ENCODE results near the gene MYDGF.
A peak's percentile ranks its signal among the peaks of the same experiment; 100 is the strongest.
"Not testable (repeated sequence)": the region's sequence is repeated elsewhere in the genome, so short reads cannot be mapped to it uniquely, and the experiment has no call there.

The MYDGF gene

DNA sequence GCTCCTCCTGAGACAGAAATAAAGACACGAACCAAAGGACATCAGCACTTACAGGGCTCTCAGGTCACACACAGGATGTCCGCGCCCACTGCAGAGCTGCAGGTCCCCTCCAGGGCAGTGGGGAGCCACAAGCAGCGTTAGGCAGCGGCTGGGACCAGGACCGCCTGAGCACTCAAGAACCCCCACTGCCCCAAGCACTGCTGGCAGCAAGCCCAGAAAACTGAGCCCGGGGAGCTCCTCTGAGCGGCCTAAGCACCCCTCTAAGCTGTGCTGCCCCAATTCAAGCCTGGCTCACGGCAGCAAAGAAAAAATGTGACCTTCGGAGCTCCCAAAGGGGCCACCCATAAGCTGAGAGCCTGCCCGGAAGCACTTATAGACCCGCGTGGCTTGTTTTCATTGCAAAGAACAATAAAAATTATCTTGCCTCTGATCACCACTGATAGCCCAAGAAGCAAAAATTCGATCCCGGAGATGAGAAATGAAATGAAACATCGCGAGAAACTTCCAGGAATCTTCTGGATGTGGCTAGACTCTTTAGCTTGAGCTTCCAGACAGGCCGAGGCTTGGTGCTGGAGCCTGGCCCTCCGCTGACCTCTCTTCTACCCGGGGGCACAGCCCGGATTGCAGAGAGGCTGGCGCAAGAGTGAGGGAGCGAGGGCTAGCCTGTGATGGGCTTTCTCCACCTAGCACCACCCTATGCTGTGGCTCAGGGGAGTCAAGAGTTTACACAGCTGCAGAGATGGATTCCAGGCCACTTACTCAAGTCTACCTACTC lies 47.2 kb upstream of the MYDGF start:
- Histone ChIP-seq H3K79me1 (replicated peaks; ENCODE audit: low read length, poor library complexity, severe bottlenecking) (peaks cover 9% of the 10 kb centered on the region), H3K27me3 (ENCODE audit: control insufficient read depth in 1 of 2, insufficient read depth in 1 of 2, low read length in 2 of 2) (no peaks in the 10 kb centered on the region), H3K4me2 (ENCODE audit: low read length, poor library complexity, severe bottlenecking) (peak overlapping the region; percentile 5), H2AK5ac (ENCODE audit: low read length, severe bottlenecking) (peak overlapping the region; percentile 66), H2BK120ac (ENCODE audit: low read depth, low read length) (no peak overlapping the region), H2AFZ (ENCODE audit: low read depth, low read length) (no peak overlapping the region), H3K18ac (ENCODE audit: low read depth in 1 of 2, low read length in 2 of 2) (no peak overlapping the region), H4K91ac (ENCODE audit: low read length) (no peak overlapping the region), H3K4me3 (ENCODE audit: insufficient read depth in 1 of 2, low read depth in 1 of 2, low read length in 2 of 2) (no peak overlapping the region), H2BK12ac (ENCODE audit: low read length in 2 of 2) (no peak overlapping the region), H3K36me3 (ENCODE audit: control insufficient read depth in 1 of 2, insufficient read depth in 2 of 2, low read depth in 1 of 2, low read length in 2 of 2) (peaks cover 72 to 78% of the 10 kb centered on the region in 2 experiments), H4K8ac (ENCODE audit: low read length) (no peak overlapping the region), H2BK15ac (ENCODE audit: low read depth, poor library complexity, severe bottlenecking) (no peak overlapping the region), H3K23ac (ENCODE audit: low read length in 2 of 2) (no peak overlapping the region), H2BK5ac (ENCODE audit: low read depth, low read length, poor library complexity, severe bottlenecking) (peak overlapping the region; percentile 87), H3K4ac (ENCODE audit: low read depth in 1 of 2, low read length in 2 of 2) (no peak overlapping the region), H3K9ac (ENCODE audit: low read length) (peak overlapping the region; percentile 8), H3K14ac (ENCODE audit: low read length in 2 of 2) (no peak overlapping the region), H3K9me3 (ENCODE audit: control insufficient read depth, low read length) (no peaks in the 10 kb centered on the region), H3K27ac (ENCODE audit: low read length, poor library complexity, severe bottlenecking) (peak overlapping the region; percentile 95), H3K4me1 (ENCODE audit: control insufficient read depth, insufficient read depth, low read depth, low read length) (peaks cover 74% of the 10 kb centered on the region)
- WGBS = 91% methylated on average over 23 of the region's 23 CpGs
- DNase-seq = no peak

DNA sequence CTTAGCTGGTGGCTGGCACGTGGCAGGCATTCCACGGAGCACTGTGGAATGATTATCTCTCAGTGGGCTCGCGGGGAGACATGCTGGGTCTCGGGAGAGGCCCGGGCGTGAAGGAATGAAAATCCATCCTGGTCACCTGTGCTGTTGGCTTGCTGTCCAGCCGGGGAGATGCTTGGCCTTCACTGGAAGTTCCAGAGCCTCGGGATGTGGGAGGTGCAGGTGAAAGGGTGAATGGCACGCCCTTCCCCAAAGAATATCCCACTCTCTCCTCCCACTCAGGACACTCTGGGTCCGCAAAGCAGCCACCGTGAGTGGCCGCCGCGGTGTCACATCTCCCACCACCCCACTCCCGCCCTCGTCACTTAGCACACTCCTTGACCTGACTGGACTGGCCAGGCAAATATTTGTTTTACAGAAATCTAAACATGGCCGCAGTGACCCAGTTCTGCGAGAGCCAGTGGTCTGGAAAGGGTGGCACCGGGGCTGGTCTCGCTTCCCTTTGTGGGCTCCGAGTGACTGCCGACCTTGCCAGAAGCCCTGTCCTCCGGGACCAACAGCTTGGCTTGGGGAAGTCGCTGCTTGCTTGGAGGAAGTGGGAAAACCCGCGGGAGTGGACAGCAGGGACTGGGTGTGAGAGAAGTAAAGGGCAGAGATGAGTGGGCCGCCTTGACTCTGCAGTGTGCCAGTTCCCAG lies 45.5 kb upstream of the MYDGF start:
- Histone ChIP-seq H3K23ac (ENCODE audit: low read length in 2 of 2) (no peak overlapping the region), H3K27me3 (ENCODE audit: control insufficient read depth in 1 of 2, insufficient read depth in 1 of 2, low read length in 2 of 2) (no peaks in the 10 kb centered on the region), H4K91ac (ENCODE audit: low read length) (no peak overlapping the region), H2AK5ac (ENCODE audit: low read length, severe bottlenecking) (peak overlapping the region; percentile 59), H3K9ac (ENCODE audit: low read length) (no peak overlapping the region), H3K4ac (ENCODE audit: low read depth in 1 of 2, low read length in 2 of 2) (no peak overlapping the region), H2BK120ac (ENCODE audit: low read depth, low read length) (no peak overlapping the region), H3K9me3 (ENCODE audit: control insufficient read depth, low read length) (no peaks in the 10 kb centered on the region), H3K4me1 (ENCODE audit: control insufficient read depth, insufficient read depth, low read depth, low read length) (peaks cover 67% of the 10 kb centered on the region), H2BK12ac (ENCODE audit: low read length in 2 of 2) (no peak overlapping the region), H3K4me2 (ENCODE audit: low read length, poor library complexity, severe bottlenecking) (no peak overlapping the region), H3K4me3 (ENCODE audit: insufficient read depth in 1 of 2, low read depth in 1 of 2, low read length in 2 of 2) (no peak overlapping the region), H2BK15ac (ENCODE audit: low read depth, poor library complexity, severe bottlenecking) (no peak overlapping the region), H3K14ac (ENCODE audit: low read length in 2 of 2) (no peak overlapping the region), H3K79me1 (replicated peaks; ENCODE audit: low read length, poor library complexity, severe bottlenecking) (peaks cover 17% of the 10 kb centered on the region), H3K27ac (ENCODE audit: low read length, poor library complexity, severe bottlenecking) (peak overlapping the region; percentile 76), H2AFZ (ENCODE audit: low read depth, low read length) (no peak overlapping the region), H3K36me3 (ENCODE audit: control insufficient read depth in 1 of 2, insufficient read depth in 2 of 2, low read depth in 1 of 2, low read length in 2 of 2) (peaks cover 78 to 85% of the 10 kb centered on the region in 2 experiments), H2BK5ac (ENCODE audit: low read depth, low read length, poor library complexity, severe bottlenecking) (no peak overlapping the region), H3K18ac (ENCODE audit: low read depth in 1 of 2, low read length in 2 of 2) (no peak overlapping the region), H4K8ac (ENCODE audit: low read length) (no peak overlapping the region)
- DNase-seq = no peak
- 96% methylated on average over 28 of the region's 28 CpGs for WGBS

DNA sequence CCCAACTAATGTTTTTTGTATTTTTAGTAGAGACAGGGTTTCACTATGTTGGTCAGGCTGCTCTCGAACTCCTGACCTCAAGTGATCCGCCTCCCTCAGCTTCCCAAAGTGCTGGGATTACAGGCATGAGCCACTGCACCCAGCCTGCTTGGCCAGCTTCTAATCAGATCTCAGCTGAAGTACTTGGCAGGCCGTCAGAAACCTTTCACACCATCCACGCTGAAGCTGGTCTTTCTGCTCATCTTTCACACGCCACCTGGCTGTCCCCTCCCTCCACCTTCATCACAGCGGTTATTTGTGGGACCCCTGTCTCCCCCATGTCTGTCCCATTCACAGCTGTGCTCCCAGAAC lies 45.0 kb upstream of the MYDGF start:
- not testable (repeated sequence) for H3K14ac ChIP-seq (ENCODE audit: low read length in 2 of 2); H2BK15ac ChIP-seq (ENCODE audit: low read depth, poor library complexity, severe bottlenecking); H4K91ac ChIP-seq (ENCODE audit: low read length); H3K27me3 ChIP-seq (ENCODE audit: control insufficient read depth in 1 of 2, insufficient read depth in 1 of 2, low read length in 2 of 2); H3K18ac ChIP-seq (ENCODE audit: low read depth in 1 of 2, low read length in 2 of 2); H3K4ac ChIP-seq (ENCODE audit: low read depth in 1 of 2, low read length in 2 of 2); H3K27ac ChIP-seq (ENCODE audit: low read length, poor library complexity, severe bottlenecking); H2BK12ac ChIP-seq (ENCODE audit: low read length in 2 of 2); H3K9ac ChIP-seq (ENCODE audit: low read length); H3K4me2 ChIP-seq (ENCODE audit: low read length, poor library complexity, severe bottlenecking); H4K8ac ChIP-seq (ENCODE audit: low read length); H3K23ac ChIP-seq (ENCODE audit: low read length in 2 of 2); H3K4me3 ChIP-seq (ENCODE audit: insufficient read depth in 1 of 2, low read depth in 1 of 2, low read length in 2 of 2); H2BK120ac ChIP-seq (ENCODE audit: low read depth, low read length); DNase-seq; H2AFZ ChIP-seq (ENCODE audit: low read depth, low read length); H2BK5ac ChIP-seq (ENCODE audit: low read depth, low read length, poor library complexity, severe bottlenecking); H3K9me3 ChIP-seq (ENCODE audit: control insufficient read depth, low read length)
- Histone ChIP-seq H3K79me1 (replicated peaks; ENCODE audit: low read length, poor library complexity, severe bottlenecking) (peaks cover 17% of the 10 kb centered on the region), H3K36me3 (ENCODE audit: control insufficient read depth in 1 of 2, insufficient read depth in 2 of 2, low read depth in 1 of 2, low read length in 2 of 2) (peaks cover 78 to 87% of the 10 kb centered on the region in 2 experiments), H3K4me1 (ENCODE audit: control insufficient read depth, insufficient read depth, low read depth, low read length) (peaks cover 65% of the 10 kb centered on the region), H2AK5ac (ENCODE audit: low read length, severe bottlenecking) (peak overlapping the region; percentile 59)
- 99% methylated on average over 6 of the region's 6 CpGs for WGBS

DNA sequence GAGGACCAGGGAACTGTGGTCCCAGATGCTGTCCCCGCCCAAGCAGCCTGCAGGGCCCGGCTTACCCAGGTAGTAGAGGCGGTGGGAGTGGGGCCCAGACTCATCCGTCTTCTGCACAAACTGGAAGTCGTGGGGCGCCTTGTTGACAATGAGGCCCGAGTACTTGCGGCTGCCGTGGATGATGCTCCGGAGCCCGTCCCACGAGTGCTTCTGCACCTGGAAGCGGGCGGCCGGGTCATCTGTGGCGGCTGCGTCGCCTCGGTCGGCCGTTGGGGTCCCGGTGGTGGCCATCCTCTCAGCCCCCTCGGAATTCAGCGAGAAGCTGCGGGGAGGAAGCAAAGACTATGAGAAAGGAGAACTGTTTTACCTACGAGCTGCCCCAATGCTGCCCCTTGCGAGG lies 43.9 kb upstream of the MYDGF start:
- DNase-seq = no peak

More for the DNA sequence above, 43.9 kb upstream of the MYDGF start:
- H3K23ac ChIP-seq (ENCODE audit: low read length in 2 of 2) = no peak overlapping the region
- H2BK120ac ChIP-seq (ENCODE audit: low read depth, low read length) = no peak overlapping the region
- H3K14ac ChIP-seq (ENCODE audit: low read length in 2 of 2) = no peak overlapping the region
- H2BK5ac ChIP-seq (ENCODE audit: low read depth, low read length, poor library complexity, severe bottlenecking) = peak overlapping the region; percentile 70
- peak overlapping the region; percentile 67 for H3K9ac ChIP-seq (ENCODE audit: low read length)
- no peak overlapping the region for H2AFZ ChIP-seq (ENCODE audit: low read depth, low read length)
- no peak overlapping the region for H2BK12ac ChIP-seq (ENCODE audit: low read length in 2 of 2)
- H3K4ac ChIP-seq (ENCODE audit: low read depth in 1 of 2, low read length in 2 of 2) = peak overlapping the region in 1 of 2 experiments; percentile 26
- H3K27me3 ChIP-seq (ENCODE audit: control insufficient read depth in 1 of 2, insufficient read depth in 1 of 2, low read length in 2 of 2) = no peaks in the 10 kb centered on the region
- H3K27ac ChIP-seq (ENCODE audit: low read length, poor library complexity, severe bottlenecking) = peak overlapping the region; percentile 86
- 95% methylated on average over 27 of the region's 27 CpGs for WGBS
- peak overlapping the region; percentile 89 for H2AK5ac ChIP-seq (ENCODE audit: low read length, severe bottlenecking)
- peaks cover 65% of the 10 kb centered on the region for H3K4me1 ChIP-seq (ENCODE audit: control insufficient read depth, insufficient read depth, low read depth, low read length)
- no peak overlapping the region for H4K8ac ChIP-seq (ENCODE audit: low read length)
- no peak overlapping the region for H3K4me3 ChIP-seq (ENCODE audit: insufficient read depth in 1 of 2, low read depth in 1 of 2, low read length in 2 of 2)
- no peak overlapping the region for H3K4me2 ChIP-seq (ENCODE audit: low read length, poor library complexity, severe bottlenecking)
- H3K18ac ChIP-seq (ENCODE audit: low read depth in 1 of 2, low read length in 2 of 2) = no peak overlapping the region
- H3K36me3 ChIP-seq (ENCODE audit: control insufficient read depth in 1 of 2, insufficient read depth in 2 of 2, low read depth in 1 of 2, low read length in 2 of 2) = peaks cover 77 to 88% of the 10 kb centered on the region in 2 experiments
- H3K79me1 ChIP-seq (replicated peaks; ENCODE audit: low read length, poor library complexity, severe bottlenecking) = peaks cover 18% of the 10 kb centered on the region
- H3K9me3 ChIP-seq (ENCODE audit: control insufficient read depth, low read length) = no peaks in the 10 kb centered on the region
- H4K91ac ChIP-seq (ENCODE audit: low read length) = no peak overlapping the region
- no peak overlapping the region for H2BK15ac ChIP-seq (ENCODE audit: low read depth, poor library complexity, severe bottlenecking)

Data from mesenchymal stem cell (in vitro differentiated cells and primary cell).